ENCODE results near the gene ITGA2. TPM values are rescaled to one million over a fixed set of nuclear protein-coding genes. Genes with fewer than 3 reads are reported as not detected.

ITGA2 gene
- total and polyA plus RNA-seq, 4 donors, result 2.0 to 36.1 (median 19.2) TPM

- H3K36me3 ChIP-seq (ENCODE audit: control insufficient read depth in 4 of 4, insufficient read depth in 4 of 4, low read length in 4 of 4), result peaks cover 0 to 10% (median 0%) of the 10 kb centered on the region in 4 donors
- H3K9ac ChIP-seq (ENCODE audit: insufficient read depth in 1 of 2, low read length in 2 of 2), result no peak overlapping the region
- no peak overlapping the region for H3K27ac ChIP-seq (ENCODE audit: low read depth in 1 of 2, low read length in 1 of 2)
- 96 to 97% methylated on average over 1 of the region's 1 CpG for WGBS, 2 donors
- H3K27me3 ChIP-seq (ENCODE audit: control insufficient read depth in 3 of 3, insufficient read depth in 3 of 3, low read length in 2 of 3), result no peaks in the 10 kb centered on the region
- no peak overlapping the region for H3K4me3 ChIP-seq
- H3K4me1 ChIP-seq (ENCODE audit: control insufficient read depth in 5 of 5, insufficient read depth in 5 of 5, low read length in 5 of 5), result peaks cover 0 to 5% (median 0%) of the 10 kb centered on the region in 5 donors
- H3K9me3 ChIP-seq (ENCODE audit: control insufficient read depth in 4 of 4, insufficient read depth in 3 of 4, low read length in 3 of 4), result no peaks in the 10 kb centered on the region
- no peak for TF ChIP-seq CTCF (IDR thresholded peaks at IDR 0.05; ENCODE audit: control extremely low read depth, extremely low read depth)
- ATAC-seq (ENCODE audit: insufficient read depth, low FRiP score), result no peak
- no peak for DNase-seq
These were observed 98.5 kb downstream of the ITGA2 start for GRCh38 chr5:53087621-53088121.

- ATAC-seq (ENCODE audit: insufficient read depth, low FRiP score) (no peak), DNase-seq (no peak)
- Histone ChIP-seq H3K4me1 (ENCODE audit: control insufficient read depth in 5 of 5, insufficient read depth in 5 of 5, low read length in 5 of 5) (peaks cover 0 to 5% (median 0%) of the 10 kb centered on the region in 5 donors), H3K27me3 (ENCODE audit: control insufficient read depth in 3 of 3, insufficient read depth in 3 of 3, low read length in 2 of 3) (no peaks in the 10 kb centered on the region), H3K9me3 (ENCODE audit: control insufficient read depth in 4 of 4, insufficient read depth in 3 of 4, low read length in 3 of 4) (no peaks in the 10 kb centered on the region), H3K36me3 (ENCODE audit: control insufficient read depth in 4 of 4, insufficient read depth in 4 of 4, low read length in 4 of 4) (peaks cover 0 to 6% (median 0%) of the 10 kb centered on the region in 4 donors), H3K4me3 (no peak overlapping the region), H3K9ac (ENCODE audit: insufficient read depth in 1 of 2, low read length in 2 of 2) (no peak overlapping the region), H3K27ac (ENCODE audit: low read depth in 1 of 2, low read length in 1 of 2) (no peak overlapping the region)
- WGBS, 2 donors, result 69 to 73% methylated on average over 4 of the region's 4 CpGs
- TF ChIP-seq CTCF (IDR thresholded peaks at IDR 0.05; ENCODE audit: control extremely low read depth, extremely low read depth), result no peak
These were observed 100.4 kb downstream of the ITGA2 start for GRCh38 chr5:53089481-53089991.

- no peak for TF ChIP-seq CTCF (IDR thresholded peaks at IDR 0.05; ENCODE audit: control extremely low read depth, extremely low read depth)
- Histone ChIP-seq H3K9ac (ENCODE audit: insufficient read depth in 1 of 2, low read length in 2 of 2) (no peak overlapping the region), H3K27me3 (ENCODE audit: control insufficient read depth in 3 of 3, insufficient read depth in 3 of 3, low read length in 2 of 3) (no peaks in the 10 kb centered on the region), H3K4me3 (no peak overlapping the region), H3K27ac (ENCODE audit: low read depth in 1 of 2, low read length in 1 of 2) (no peak overlapping the region), H3K4me1 (ENCODE audit: control insufficient read depth in 5 of 5, insufficient read depth in 5 of 5, low read length in 5 of 5) (peaks cover 0 to 5% (median 0%) of the 10 kb centered on the region in 5 donors), H3K36me3 (ENCODE audit: control insufficient read depth in 4 of 4, insufficient read depth in 4 of 4, low read length in 4 of 4) (peaks cover 0 to 6% (median 0%) of the 10 kb centered on the region in 4 donors), H3K9me3 (ENCODE audit: control insufficient read depth in 4 of 4, insufficient read depth in 3 of 4, low read length in 3 of 4) (no peaks in the 10 kb centered on the region)
- ATAC-seq (ENCODE audit: insufficient read depth, low FRiP score) (no peak), DNase-seq (no peak)
- 89 to 90% methylated on average over 5 of the region's 5 CpGs for WGBS, 2 donors
These were observed 101.1 kb downstream of the ITGA2 start for GRCh38 chr5:53090229-53090628.

- H3K9me3 ChIP-seq (ENCODE audit: control insufficient read depth in 4 of 4, insufficient read depth in 3 of 4, low read length in 3 of 4), result no peaks in the 10 kb centered on the region
- no peak overlapping the region for H3K9ac ChIP-seq (ENCODE audit: insufficient read depth in 1 of 2, low read length in 2 of 2)
- WGBS, 2 donors, result 87 to 96% methylated on average over 2 of the region's 2 CpGs
- peaks cover 0 to 7% (median 0%) of the 10 kb centered on the region in 4 donors for H3K36me3 ChIP-seq (ENCODE audit: control insufficient read depth in 4 of 4, insufficient read depth in 4 of 4, low read length in 4 of 4)
- peaks cover 0 to 5% (median 0%) of the 10 kb centered on the region in 5 donors for H3K4me1 ChIP-seq (ENCODE audit: control insufficient read depth in 5 of 5, insufficient read depth in 5 of 5, low read length in 5 of 5)
- no peak overlapping the region for H3K4me3 ChIP-seq
- DNase-seq, result no peak
- ATAC-seq (ENCODE audit: insufficient read depth, low FRiP score), result no peak
- no peak overlapping the region for H3K27ac ChIP-seq (ENCODE audit: low read depth in 1 of 2, low read length in 1 of 2)
- H3K27me3 ChIP-seq (ENCODE audit: control insufficient read depth in 3 of 3, insufficient read depth in 3 of 3, low read length in 2 of 3), result no peaks in the 10 kb centered on the region
- TF ChIP-seq CTCF (IDR thresholded peaks at IDR 0.05; ENCODE audit: control extremely low read depth, extremely low read depth), result no peak
These were observed 102.1 kb downstream of the ITGA2 start for GRCh38 chr5:53091289-53091688.
